Prostate gland (tissue), 2 donors: ENCODE results near the gene BRD3. TPM values are rescaled to one million over a fixed set of nuclear protein-coding genes. Genes with fewer than 3 reads are reported as not detected.

Experiments
- DNase-seq: peaks from one replicate; pipeline ENCODE4 v3.0.0-alpha.2; 2019; ENCODE audit warnings: low spot score
- H3K27ac ChIP-seq, 2 donors: fragments of 200-600 bp; sonication (generic); 2 replicates each; pipeline ENCODE4 v1.5.1; 2017 to 2019
- H3K27me3 ChIP-seq: fragments of 200-600 bp; sonication (generic); replicated peaks from 2 replicates; pipeline ENCODE4 v1.5.1; 2019; ENCODE audit not compliant: insufficient read depth
- H3K36me3 ChIP-seq, 2 donors: fragments of 200-600 bp; sonication (generic); 1 replicate in 1 of 2; 2 replicates in 1 of 2; pipeline versions ENCODE4 v1.5.1 to v1.8.1; 2017 to 2019
- H3K4me1 ChIP-seq: fragments of 200-600 bp; sonication (generic); replicated peaks from 2 replicates; pipeline ENCODE4 v1.5.1; 2019
- H3K4me3 ChIP-seq, 2 donors: fragments of 200-600 bp; sonication (generic); 2 replicates each; pipeline ENCODE4 v1.5.1; 2017 to 2019
- H3K9me3 ChIP-seq: fragments of 200-600 bp; sonication (generic); 2 replicates; pipeline ENCODE4 v1.5.1; 2017
- POLR2A ChIP-seq: fragments of 450-650 bp; IDR thresholded peaks from one replicate; pipeline ENCODE4 v1.6.1; 2016; ENCODE audit warnings: antibody characterized with exemption, mild to moderate bottlenecking
- POLR2AphosphoS5 ChIP-seq: sonication (generic); formaldehyde crosslinking; IDR thresholded peaks from one replicate; pipeline ENCODE4 v1.6.1; 2017; ENCODE audit warnings: antibody characterized with exemption
- WGBS: methylation state at CpG from one replicate; pipeline ENCODE4 v1.1.5; 2018; 5-methylcytosine and 5-hydroxymethylcytosine counted together
- intact Hi-C: fragments of 100-400 bp; cut with DNase I; formaldehyde crosslinking; loops from one replicate; pipeline ENCODE4 v1.14.2; 2022
- total RNA-seq, 2 donors: library from RNA; depleted of rRNA; stranded (reverse); fragments of >200 nt; gene quantifications; one replicate each; pipeline ENCODE4 v1.1.0, GENCODE V29; 2016
- TF ChIP-seq, protein P1 (sequence below), 4 experiments: fragments of 200-600 bp in 2 of 4; fragments of 450-650 bp in 2 of 4; sonication (generic) in 2 of 4; IDR thresholded peaks; 1 replicate in 3 of 4; 2 replicates in 1 of 4; pipeline ENCODE4 v1.5.1; 2016 to 2019; ENCODE audit warnings: antibody characterized with exemption in 4 of 4, mild to moderate bottlenecking in 2 of 4, moderate library complexity in 2 of 4

BRD3 gene
- total RNA-seq, 2 donors from 2014 or later: 31.8 to 44.3 TPM

DNA sequence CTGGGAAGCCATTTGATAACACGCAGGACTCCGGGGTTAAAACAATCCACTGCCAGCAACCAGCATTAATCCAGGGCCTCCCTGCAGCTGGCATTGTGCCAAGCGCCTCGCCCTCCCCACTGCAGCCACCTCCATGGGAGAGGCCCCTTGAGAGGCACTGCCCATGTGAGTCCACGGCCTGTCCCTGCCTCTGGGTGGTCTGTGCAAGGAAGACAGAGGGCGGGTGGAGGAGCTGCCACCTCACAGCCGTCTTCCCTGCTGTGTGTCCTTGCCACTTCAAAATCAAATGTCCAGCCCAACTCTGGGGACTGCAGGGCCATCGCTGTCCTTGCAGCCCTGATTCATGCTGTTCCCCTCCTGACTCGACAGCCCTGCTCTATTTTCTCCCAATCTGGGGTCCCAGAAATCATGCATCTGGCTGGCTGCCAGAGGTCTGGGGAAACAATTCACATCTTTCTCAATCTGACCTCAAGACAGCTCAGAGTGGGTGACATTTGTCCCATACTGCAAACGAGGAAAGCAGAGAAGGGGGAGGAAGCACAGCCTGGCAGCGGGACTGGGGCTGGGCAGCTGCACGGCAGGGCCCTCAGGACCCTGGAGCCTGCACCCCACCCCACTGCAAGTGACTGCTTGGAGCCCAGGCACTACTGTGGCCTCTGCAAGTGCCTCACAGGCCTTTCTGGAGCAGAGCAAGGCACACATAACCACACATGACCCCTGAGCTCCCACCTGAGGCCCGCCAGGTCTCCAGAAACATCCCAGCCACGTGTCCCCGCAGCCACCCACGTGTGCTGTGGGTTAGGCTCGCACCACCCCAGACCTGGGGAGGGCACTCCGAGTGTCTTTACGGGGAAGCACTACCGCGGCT, 26.8 kb downstream of the BRD3 start:
- WGBS: 73% methylated on average over 21 of the region's 21 CpGs
- Histone ChIP-seq H3K27ac (no peak overlapping the region), H3K4me3 (no peak overlapping the region), H3K9me3 (no peaks in the 10 kb centered on the region), H3K27me3 (no peaks in the 10 kb centered on the region), H3K4me1 (no peaks in the 10 kb centered on the region), H3K36me3 (peaks cover 8 to 16% of the 10 kb centered on the region in 2 donors)
- intact Hi-C loops: no loop called here
- no peak for DNase-seq
- TF ChIP-seq, protein P1, sequence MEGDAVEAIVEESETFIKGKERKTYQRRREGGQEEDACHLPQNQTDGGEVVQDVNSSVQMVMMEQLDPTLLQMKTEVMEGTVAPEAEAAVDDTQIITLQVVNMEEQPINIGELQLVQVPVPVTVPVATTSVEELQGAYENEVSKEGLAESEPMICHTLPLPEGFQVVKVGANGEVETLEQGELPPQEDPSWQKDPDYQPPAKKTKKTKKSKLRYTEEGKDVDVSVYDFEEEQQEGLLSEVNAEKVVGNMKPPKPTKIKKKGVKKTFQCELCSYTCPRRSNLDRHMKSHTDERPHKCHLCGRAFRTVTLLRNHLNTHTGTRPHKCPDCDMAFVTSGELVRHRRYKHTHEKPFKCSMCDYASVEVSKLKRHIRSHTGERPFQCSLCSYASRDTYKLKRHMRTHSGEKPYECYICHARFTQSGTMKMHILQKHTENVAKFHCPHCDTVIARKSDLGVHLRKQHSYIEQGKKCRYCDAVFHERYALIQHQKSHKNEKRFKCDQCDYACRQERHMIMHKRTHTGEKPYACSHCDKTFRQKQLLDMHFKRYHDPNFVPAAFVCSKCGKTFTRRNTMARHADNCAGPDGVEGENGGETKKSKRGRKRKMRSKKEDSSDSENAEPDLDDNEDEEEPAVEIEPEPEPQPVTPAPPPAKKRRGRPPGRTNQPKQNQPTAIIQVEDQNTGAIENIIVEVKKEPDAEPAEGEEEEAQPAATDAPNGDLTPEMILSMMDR (IDR thresholded peaks at IDR 0.05): no peak
- TF ChIP-seq POLR2AphosphoS5: no peak
- no peak for TF ChIP-seq POLR2A

DNA sequence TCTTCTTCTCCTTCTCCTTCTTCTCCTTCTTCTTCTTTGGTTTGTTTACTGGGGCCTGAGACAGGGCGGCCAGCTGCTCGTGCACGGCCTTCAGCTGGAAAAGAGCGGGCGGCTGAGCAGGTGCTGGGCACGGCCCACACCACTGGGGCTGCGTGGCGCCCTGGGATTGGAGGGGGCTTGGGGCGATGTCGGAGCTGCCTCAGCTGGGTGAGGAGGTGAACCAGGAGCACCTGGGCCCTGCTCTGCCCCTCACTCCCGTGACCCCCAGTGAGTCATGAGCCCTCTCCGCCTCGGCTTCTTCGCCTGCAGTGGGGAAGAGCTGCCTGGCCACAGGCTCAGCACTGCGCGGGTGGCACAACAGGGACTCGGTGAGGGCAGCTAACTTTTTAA, 27.7 kb downstream of the BRD3 start:
- Histone ChIP-seq H3K27ac (no peak overlapping the region), H3K36me3 (peaks cover 8 to 24% of the 10 kb centered on the region in 2 donors), H3K4me1 (no peaks in the 10 kb centered on the region), H3K9me3 (no peaks in the 10 kb centered on the region), H3K27me3 (no peaks in the 10 kb centered on the region), H3K4me3 (no peak overlapping the region)
- intact Hi-C loops: no loop called here
- WGBS: 95% methylated on average over 17 of the region's 17 CpGs
- no peak for DNase-seq
- TF ChIP-seq, protein P1 (IDR thresholded peaks at IDR 0.05): no peak
- no peak for TF ChIP-seq POLR2A
- no peak for TF ChIP-seq POLR2AphosphoS5

DNA sequence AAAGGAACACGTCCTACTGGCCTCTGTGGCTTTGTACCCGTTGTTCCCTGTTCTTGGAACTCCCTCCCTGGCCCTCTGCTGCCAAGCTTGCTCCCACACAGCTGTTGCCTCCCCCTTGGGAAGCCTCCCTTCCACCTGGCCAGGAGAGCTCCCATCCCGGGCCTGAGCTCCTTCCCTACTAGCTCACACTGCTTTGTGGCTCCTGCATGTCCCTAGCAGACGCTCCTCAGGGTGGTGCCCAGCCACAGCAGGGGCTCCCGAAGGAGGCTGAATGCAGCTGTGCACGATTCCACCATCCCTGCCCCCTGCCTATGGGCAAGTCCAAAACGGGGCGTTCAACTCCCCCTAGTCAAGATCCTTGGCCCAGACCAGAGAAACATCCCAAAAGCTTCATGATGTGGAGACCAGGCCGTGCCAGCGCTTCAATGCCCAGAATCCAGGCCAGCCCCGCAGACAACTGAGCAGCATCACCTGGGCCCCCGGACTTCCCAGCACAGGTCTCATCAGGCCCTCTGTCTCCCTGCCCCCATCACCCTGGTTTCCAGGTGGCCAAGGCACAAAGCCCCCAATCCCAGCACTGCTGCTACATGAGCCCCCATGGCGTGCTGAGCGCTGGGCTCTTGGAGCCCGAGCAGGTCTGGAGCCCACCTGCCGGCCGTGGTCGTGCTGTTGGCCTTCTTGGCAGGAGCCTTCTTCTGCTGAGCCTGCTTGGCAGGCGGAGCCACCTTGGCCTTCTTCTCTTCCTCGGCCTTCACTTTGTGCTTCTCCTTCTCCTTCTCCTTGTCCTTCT, 28.2 kb downstream of the BRD3 start:
- Histone ChIP-seq H3K9me3 (no peaks in the 10 kb centered on the region), H3K4me3 (no peak overlapping the region), H3K36me3 (peaks cover 8 to 30% of the 10 kb centered on the region in 2 donors), H3K27ac (no peak overlapping the region), H3K27me3 (no peaks in the 10 kb centered on the region), H3K4me1 (no peaks in the 10 kb centered on the region)
- intact Hi-C loops: no loop called here
- TF ChIP-seq POLR2AphosphoS5: no peak
- no peak for TF ChIP-seq POLR2A
- TF ChIP-seq, protein P1 (IDR thresholded peaks at IDR 0.05): no peak
- DNase-seq: no peak
- WGBS: 94% methylated on average over 20 of the region's 20 CpGs

DNA sequence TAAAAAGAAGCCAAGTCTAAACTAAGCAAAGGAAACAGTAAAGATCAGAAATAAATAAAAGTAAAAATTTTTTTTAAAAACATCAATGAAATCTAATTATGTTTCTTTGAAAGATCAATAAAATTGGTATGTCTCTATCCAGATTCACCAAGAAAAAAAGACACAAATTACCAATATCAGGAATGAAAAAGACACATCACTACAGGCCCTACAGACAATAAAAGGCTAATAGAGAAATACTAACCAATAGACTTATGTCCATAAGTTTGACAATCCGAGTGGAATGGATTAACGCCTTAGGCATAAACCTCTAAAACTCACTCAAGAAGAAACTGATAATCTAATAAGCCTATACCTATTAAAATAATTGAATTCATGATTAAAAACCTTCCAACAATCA, 30.2 kb downstream of the BRD3 start:
- H3K36me3 ChIP-seq: peaks cover 12 to 39% of the 10 kb centered on the region in 2 donors
- 100% methylated on average over 2 of the region's 2 CpGs for WGBS

More for the DNA sequence above, 30.2 kb downstream of the BRD3 start:
- intact Hi-C loops: no loop called here
- DNase-seq: no peak
- H3K27ac ChIP-seq: no peak overlapping the region
- no peaks in the 10 kb centered on the region for H3K27me3 ChIP-seq
- no peak overlapping the region for H3K4me3 ChIP-seq
- TF ChIP-seq POLR2A (no peak), POLR2AphosphoS5 (no peak)
- TF ChIP-seq, protein P1 (IDR thresholded peaks at IDR 0.05): no peak
- H3K9me3 ChIP-seq: no peaks in the 10 kb centered on the region
- H3K4me1 ChIP-seq: no peaks in the 10 kb centered on the region
